HG03159 (cell line): ENCODE measurements around the gene TMSB4X.
A peak's percentile ranks its signal among the peaks of the same experiment; 100 is the strongest.
"Not testable (repeated sequence)": the region's sequence is repeated elsewhere in the genome, so short reads cannot be mapped to it uniquely, and the experiment has no call there.

ENCODE experiments used
- ATAC-seq: cut with Tn5 transposase; IDR thresholded peaks from one replicate; pipeline ENCODE4 v1.9.1; 2021; ENCODE audit warnings: mild to moderate bottlenecking, moderate library complexity; ENCODE audit not compliant: unreplicated experiment

Gene TMSB4X

DNA sequence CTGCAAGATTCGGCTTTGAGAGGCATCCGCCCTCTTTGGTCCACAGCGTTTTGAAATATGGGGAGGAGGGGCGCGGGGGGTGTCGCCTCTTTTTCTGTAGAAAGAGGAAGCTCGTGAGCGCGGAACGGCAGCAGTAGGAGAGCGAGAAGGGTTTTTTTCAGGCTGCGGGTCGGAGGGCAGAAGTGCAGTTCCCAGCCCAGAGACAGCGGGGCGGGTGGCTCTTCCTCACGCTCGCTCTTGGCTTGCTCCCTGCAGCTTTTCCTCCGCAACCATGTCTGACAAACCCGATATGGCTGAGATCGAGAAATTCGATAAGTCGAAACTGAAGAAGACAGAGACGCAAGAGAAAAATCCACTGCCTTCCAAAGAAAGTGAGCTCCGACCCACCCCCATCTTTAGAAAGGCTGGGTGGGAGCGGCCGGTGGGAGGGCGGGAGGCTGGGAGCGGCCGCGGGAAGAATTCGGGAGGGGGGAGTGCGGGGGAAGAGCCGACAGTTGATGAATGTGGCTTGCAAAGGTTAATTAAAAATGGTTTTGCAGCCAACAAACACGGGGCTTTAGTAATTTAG, 1.2 kb downstream of the TMSB4X start:
- no peak for ATAC-seq

DNA sequence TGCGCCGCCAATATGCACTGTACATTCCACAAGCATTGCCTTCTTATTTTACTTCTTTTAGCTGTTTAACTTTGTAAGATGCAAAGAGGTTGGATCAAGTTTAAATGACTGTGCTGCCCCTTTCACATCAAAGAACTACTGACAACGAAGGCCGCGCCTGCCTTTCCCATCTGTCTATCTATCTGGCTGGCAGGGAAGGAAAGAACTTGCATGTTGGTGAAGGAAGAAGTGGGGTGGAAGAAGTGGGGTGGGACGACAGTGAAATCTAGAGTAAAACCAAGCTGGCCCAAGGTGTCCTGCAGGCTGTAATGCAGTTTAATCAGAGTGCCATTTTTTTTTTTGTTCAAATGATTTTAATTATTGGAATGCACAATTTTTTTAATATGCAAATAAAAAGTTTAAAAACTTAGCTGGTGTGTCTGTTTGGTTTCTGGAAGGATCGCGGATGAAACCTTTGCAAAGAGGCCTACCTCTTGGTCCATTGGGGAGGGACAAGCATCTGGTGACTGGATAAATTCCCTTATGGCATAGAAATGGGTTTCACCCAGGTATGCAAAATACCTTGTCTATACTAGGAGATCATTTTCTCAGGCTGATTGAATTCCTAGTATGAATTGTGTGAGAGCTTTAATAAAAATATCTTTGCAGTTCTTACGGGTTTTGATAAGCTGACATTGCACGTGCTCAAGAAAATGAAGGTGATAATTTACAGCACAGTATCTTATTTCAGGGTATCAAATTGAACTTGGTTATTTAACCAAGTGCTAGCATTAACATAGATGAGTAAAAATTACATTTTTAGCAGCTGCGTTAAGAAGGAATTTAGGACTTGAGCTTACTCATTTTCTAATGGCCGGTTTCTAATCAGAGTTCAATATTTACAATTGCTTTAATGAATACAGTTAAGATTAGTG, 2.2 kb downstream of the TMSB4X start:
- not testable (repeated sequence) for ATAC-seq

DNA sequence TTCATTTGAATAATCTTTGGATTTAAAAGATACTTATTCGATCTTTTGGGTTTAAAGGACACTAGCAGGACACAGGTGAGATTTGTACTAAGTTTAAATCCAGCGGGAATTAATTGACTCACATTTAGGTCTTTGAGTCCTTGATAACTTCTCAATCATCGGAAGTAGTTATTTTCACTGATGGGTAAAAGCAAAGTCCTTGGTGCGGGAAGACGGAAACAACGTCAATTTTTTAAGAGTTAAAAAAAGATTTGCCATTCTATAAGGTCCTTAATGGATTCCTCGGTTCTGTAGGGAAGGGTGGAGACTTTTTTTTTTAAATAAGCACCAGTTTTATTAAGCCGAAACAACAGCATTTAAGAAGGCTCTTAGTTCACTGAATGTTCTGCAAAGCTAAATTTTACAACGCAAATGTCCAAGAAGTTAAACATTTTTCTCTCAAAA, 2.9 kb downstream of the TMSB4X start:
- peak; percentile 2 for ATAC-seq

DNA sequence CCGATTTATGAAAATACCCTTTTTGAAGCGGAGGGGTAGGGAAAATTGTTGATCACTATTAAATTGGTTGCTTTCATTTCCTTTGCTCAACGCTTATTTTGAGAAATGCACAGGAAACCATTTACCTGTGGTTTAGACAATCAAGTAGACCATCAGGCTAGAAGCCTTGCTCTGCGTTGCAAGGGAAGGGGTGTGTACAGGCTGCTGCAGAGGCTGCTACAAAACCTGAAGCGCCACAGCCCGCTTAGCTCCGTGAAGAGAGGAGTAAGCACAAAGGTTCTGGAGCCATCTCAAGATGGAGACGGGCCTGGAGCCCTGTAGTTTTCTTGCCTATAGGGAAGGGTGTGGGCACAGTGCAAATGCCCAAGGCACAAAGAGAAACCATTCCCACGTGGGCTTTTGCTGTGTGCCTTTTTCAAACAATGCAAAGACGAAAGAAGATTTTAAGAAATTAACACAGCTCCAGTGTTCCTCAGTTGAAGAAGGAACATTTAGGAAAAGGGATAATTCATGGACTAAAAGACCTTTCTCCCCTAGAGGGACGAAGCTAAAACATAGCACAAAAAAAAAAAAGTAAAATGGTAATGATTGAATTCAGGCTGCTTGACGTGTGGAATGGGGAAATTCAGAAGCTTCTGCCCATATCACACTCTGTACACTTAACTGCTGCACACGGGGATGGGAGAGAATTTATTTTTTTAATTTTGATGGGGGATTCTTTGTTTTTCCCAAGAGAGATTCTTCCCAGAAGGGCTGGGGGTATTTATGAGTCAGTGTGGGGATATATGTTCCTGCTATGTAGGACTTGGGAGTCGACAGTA, 3.5 kb downstream of the TMSB4X start:
- ATAC-seq, result peak; percentile 55

DNA sequence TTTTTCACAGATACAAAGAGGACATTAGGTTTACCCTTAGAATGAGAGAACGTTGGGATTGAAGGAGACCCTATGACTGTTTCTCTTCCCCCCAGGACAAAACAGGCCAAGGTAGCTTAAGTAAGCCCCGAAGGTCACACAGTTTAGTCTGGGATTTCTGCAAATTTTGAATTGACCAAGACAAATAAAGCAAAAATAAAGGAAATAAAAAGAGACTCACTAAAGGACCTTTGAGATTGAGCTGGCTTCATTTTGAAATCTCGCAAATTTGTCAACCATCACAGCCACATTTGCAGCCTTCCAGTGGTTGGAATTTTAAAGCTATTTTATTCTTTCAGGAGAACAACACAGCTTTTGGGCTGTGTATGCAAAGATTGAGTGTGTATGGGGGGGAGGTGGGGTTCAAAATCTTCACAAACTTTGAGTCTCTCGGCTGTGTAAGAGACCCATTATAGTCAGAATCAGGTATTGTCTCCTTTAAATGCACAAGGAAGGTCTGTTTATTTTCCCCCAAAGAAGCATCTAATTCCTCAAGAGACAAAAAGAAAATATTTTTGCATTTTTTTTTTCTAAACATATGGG, 4.2 kb downstream of the TMSB4X start:
- ATAC-seq, result no peak

DNA sequence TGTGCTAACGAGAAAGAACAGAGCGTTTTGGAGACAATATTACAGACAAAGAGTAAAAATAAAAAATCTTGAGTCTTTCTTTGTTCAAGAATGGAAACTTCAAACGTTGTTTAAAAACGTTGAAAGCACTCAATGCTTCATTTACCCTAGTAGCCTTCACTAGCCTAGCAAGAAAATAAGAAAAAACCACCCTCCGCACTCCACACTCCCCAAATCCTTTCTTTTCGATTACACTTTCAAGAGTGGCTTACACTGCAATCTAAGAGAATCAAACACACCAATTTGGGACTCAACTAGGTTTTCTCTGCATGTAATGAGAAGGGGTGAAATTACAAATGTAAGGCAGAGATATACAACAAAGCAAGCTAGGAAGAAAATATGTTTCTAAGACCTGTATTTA, 4.7 kb downstream of the TMSB4X start:
- ATAC-seq, result no peak

DNA sequence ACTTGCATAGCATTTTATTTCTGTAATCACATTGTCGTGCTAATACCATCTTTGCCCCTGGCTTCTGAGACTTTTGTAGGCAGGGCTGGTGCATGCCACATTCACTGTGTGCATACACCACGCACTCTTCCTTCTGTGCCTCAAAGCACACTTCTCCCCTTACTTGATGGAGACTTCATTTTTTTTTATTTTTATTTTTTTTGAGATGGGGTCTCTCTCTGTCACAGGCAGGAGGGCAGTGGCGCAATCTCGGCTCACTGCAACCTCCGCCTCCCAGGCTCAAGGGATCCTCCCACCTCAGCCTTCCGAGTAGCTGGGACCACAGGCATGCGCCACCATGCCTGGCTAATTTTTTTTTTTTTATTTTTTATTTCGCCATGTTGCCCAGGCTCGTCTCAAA, 5.1 kb downstream of the TMSB4X start:
- not testable (repeated sequence) for ATAC-seq

DNA sequence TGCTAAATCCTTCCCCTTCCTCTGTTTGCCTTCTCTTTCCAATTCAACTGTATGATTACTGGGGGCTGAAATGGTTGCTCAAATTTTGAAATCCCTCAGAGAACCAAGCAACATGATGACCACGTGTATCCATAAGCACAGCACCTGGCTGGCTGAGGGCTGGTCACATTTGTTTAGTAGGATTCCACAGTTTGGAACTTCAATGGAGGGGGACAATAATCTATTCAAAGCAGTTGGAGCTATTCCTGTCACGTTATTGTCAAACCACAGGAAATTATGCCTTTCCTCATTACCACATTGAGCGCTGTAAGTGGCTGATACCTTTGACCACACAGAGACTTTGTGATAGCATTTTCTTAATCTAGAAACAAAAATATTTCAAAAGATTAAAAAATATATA, 7.0 kb downstream of the TMSB4X start:
- ATAC-seq, result no peak

DNA sequence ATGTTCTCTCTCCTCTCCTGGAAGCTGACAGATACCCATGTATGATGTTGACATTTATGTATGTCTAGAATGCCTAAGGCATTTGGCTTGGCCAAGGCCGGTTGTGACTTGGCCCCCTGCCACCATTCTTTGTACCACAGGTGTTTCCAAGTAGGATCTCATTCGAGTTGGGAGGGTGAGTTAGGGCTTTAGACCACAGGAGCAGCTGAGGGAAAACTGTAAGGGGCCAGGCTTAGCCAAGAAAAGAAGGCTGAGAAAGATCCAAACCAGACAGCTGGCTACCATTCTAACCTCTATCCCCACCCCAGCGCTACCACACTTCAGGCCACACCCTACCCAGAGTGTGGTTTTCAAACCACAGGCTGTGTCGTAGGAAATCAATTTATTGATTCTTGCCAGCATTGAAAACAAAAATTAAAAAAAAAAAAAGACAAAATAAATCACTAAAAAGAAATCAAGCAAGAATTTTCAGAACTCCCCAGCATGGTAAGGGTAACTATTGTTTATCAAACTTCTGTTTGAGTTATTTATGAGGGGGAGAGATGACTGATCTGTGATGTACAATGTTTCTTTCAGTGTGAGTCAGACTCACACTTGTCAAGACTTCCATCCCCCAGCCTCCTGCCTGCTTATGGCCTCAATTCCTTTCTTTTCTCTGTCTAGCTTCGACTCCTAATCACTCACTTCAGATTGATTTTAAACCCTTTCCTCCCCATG, 9.9 kb downstream of the TMSB4X start:
- peak; percentile 78 for ATAC-seq

DNA sequence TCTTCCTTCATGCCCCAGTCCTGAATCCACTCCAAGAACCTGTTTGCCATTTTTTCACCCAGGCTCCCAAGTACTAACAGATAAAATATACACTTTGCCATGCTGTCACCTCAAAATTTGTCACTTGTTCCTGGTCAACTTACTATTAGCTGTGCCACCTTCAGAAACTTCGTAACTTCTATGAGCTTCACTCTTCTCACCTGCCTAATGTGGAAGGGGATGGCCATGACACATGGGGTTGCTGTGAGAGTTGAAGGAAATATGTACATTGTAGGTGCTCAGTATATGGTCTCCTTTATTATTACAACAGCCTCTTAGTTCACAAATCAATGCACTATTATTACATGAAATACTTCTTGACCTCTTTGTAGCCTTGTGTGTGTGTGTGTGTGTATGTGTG, 10.4 kb downstream of the TMSB4X start:
- ATAC-seq, result no peak

DNA sequence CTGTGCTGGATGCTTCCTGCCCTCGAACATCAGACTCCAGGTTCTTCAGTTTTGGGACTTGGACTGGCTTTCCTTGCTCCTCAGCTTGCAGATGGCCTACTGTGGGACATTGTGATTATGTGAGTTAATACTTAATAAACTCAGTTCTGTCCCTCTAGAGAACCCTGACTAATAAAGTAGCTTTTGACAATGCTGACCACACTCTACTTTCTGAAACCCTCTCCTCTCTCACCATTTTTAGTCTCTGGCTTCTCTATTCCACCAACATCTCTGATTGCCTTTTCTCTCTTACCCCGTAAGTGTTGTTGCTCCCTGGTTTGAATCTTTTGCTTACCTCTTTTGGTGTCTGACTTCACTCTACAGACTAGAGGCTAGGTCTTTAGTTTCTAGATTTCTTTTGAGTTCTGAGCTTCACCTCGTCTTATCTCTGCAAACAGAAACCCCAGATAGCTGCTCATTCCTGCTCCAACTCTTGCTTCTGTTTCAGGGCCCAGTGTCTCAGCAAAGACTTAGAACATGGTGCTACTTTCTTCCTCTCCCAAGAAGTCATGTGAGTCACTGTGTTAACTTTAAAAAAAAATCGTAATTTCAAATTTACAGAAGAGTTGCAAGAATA, 11.4 kb downstream of the TMSB4X start:
- ATAC-seq, result peak; percentile 51

DNA sequence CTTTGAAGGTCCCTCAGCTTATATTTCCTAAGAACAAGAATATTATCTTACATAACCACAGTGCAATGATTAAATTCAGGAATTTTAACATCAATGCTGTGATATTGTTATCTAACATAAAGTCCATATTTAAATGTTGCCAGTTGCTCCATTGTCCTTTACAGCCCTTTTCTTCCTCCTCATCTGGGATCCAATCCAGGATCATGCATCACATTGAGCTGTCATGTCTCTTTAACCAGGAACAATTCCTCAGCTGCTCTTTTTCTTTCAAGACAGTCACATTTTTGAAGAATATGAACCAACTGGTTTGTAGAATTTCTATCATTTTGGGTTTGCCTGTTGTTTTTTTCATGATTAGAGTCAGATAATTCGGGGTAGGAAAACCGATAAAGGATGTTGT, 12.0 kb downstream of the TMSB4X start:
- no peak for ATAC-seq

DNA sequence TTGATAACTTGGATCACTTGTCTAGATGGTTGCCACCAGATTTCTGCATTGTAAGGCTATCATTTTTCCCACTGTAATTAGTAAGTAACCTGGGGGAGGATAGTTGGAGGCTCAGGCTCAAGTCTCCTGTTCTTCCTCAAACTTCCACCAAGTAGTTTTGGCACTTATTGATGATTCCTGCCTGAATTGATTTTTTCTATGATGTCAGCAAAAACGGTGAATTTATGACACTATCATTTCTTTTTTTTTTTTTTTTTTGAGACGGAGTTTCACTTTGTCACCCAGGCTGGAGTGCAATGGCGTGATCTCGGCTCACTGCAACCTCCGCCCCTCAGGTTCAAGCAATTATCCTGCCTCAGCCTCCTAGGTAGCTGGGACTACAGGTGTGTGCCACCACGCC, 12.4 kb downstream of the TMSB4X start:
- no peak for ATAC-seq

DNA sequence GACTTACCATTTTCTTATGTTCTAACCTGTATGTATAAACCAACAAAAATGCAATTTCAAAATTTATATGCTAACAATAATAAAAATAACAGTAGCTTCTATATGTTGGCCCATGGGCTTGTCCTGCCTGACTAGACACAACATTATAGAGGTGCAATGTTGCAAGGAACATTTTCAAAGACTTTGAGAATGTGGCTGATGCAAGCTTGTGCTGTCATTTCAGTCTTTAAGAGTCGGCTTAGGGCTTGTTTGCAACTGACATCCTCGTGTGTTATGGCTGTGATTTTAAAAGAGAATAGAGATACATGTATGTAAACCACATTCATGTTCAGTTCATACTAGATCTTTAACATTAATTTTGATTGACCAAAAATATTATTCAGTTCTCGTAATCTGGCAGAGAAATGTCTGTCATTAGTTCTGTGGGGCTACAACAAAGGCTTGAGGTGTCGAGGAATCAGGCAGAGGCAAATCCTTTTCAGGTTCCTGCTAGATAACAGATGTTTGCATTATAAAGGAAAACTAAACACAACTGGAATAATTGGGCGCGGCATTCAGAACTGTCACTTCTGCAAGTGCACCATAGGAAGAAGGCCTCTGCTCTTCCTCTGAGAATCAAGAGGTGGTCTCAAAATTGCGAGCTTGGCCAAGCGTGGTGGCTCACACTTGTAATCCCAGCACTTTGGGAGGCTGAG, 13.1 kb downstream of the TMSB4X start:
- ATAC-seq, result no peak

DNA sequence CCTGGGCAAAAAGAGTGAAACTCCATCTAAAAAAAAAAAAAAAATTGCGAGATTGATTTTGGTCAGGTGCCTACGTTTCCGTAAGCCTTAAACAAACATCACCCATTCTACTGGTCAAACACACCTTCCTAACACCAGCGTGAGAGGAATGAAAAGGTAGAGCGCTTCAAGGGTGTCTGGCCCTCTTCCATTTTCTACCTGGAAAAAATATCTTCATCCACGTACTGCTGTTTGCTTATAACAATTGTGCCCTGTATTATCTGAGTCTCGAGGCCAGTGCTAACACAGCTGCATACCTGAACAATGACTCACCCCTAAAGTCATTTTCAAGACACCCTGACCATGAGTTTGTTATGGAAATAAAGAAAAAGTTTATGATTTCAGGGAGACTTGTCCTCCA, 13.9 kb downstream of the TMSB4X start:
- ATAC-seq, result no peak

DNA sequence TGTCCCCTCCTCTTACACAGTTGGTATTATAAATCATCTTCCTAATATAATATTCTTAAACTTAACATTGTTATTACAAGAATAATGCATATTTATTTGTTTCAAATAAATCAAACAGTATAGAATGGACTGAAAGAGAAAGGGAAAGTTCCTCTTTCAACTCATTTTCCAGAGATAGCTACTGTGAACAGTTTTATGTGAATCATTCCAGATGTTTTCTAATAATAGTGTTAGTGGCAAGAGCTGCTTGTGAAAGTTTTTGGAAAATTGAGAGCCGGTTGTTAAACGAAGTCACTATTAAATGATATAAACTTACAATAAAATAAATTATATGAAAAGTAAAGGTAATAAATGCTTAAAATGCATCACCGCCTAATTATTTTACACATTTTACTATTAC, 14.6 kb downstream of the TMSB4X start:
- ATAC-seq, result no peak

DNA sequence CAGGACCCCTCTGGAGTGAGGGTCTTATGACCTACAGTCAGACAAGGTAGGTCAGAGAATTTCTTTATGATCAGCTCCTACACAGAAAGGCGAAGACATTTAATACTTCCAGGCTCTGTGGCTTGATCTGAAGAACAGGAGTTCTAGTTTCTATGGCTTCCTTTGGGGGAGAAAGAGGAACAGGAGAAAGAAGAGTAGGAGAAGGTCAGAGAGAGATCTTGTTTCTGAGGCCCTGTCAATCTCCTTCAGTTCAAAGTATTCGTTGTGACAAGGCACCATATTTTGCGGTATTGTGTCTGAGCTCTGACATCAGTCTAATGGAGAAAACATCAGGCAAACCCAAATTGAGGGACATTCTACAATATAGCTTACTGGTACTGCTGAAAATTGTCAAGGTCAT, 16.7 kb downstream of the TMSB4X start:
- no peak for ATAC-seq

DNA sequence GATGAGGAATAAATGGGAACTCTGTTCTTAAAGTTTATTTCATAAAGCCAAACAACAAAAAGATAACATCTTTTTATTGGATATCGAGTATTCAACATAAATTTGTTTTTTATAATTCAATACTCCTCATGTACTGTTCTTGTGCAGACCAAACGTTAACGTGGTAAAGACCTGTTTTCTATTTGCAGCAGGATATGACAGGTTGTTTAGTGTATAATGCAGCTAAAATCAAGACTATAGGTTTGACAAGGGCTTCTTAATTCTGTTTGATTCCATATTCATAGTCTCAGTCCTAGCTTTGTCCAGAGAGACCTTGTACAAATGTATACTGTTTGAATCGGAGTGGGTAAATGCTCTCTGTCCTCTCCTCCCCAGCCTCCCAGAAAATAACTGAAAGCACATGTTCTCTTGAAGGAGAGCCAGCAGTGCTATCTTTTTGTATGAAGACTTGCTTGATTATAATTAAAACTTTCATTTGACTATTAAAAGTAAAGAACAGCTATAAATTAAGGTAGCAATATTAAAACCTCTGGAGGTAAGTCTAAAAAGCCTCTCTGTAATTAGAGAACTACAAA, 17.7 kb downstream of the TMSB4X start:
- ATAC-seq, result no peak

DNA sequence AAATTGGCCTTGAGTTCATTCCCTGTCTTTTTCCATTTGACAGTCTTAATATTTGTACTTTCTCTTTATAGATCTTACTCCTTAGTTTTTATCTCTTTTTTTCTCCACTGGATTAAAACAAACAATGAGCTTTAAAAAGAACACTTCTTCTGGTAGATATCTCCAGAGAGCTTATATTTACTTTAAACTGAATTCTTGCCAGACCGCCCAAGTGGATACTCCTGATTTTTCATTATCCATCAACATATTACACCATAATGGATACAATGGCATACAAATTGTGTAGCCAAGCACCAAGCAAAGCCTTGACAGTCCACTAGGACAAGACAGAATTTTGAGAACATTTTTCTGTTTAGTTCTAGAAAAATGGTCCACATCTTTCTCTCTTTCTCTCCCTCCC, 18.9 kb downstream of the TMSB4X start:
- no peak for ATAC-seq
